HEK293 (cell line): ENCODE measurements around the gene TRAPPC1.
A peak's percentile ranks its signal among the peaks of the same experiment; 100 is the strongest.

ENCODE experiments used
- CTCF ChIA-PET: fragments of 350-600 bp; formaldehyde crosslinking; extraction: SDS; loops from one replicate; lab custom pipeline; 2021; ENCODE audit warnings: antibody characterized with exemption; lab: Yijun Ruan, JAX
- POLR2A ChIA-PET: fragments of 300-600 bp; formaldehyde crosslinking; extraction: SDS; loops from one replicate; lab custom pipeline; 2020; ENCODE audit warnings: antibody characterized with exemption, inconsistent platforms; lab: Yijun Ruan, JAX
- H3K27ac ChIP-seq: fragments of 200-500 bp; sonication (Bioruptor generic); 2 replicates; pipeline ENCODE4 v1.5.1; 2014; ENCODE audit warnings: low read depth, low read length, control low read depth, inconsistent platforms; ENCODE audit errors: extremely low read depth
- H3K36me3 ChIP-seq, 2 experiments: fragments of 200-500 bp in 1 of 2; sonication (Bioruptor generic) in 1 of 2; 1 replicate in 1 of 2; 2 replicates in 1 of 2; pipeline ENCODE4 v1.5.1; 2014 to 2017; ENCODE audit warnings: inconsistent platforms in 2 of 2, low read length in 2 of 2; ENCODE audit not compliant: control insufficient read depth in 2 of 2, insufficient read depth in 1 of 2
- H3K4me1 ChIP-seq: fragments of 200-500 bp; sonication (Bioruptor generic); 2 replicates; pipeline ENCODE4 v1.5.1; 2014; ENCODE audit warnings: mild to moderate bottlenecking, low read length, inconsistent platforms; ENCODE audit not compliant: control insufficient read depth, insufficient read depth
- H3K4me3 ChIP-seq: 2 replicates; pipeline ENCODE4 v1.5.1; 2011; ENCODE audit warnings: low read depth, mild to moderate bottlenecking, control low read depth, low read length, moderate library complexity
- H3K9me3 ChIP-seq: fragments of 200-500 bp; sonication (Bioruptor generic); 2 replicates; pipeline ENCODE4 v1.5.1; 2014; ENCODE audit warnings: low read depth, low read length, inconsistent platforms; ENCODE audit not compliant: control insufficient read depth, insufficient read depth
- SETDB1 ChIP-seq: IDR thresholded peaks from one replicate; pipeline ENCODE4 v1.6.1; 2017; ENCODE audit warnings: mild to moderate bottlenecking, low read length, moderate library complexity, mixed read lengths; ENCODE audit not compliant: insufficient read length
- TCF7L2 ChIP-seq: IDR thresholded peaks from 2 replicates; pipeline ENCODE4 v1.6.1; 2011; ENCODE audit warnings: low read depth, mild to moderate bottlenecking, inconsistent platforms, low read length, moderate library complexity, borderline replicate concordance
- TRIM28 ChIP-seq: IDR thresholded peaks from 2 replicates; pipeline ENCODE4 v1.6.1; 2011; ENCODE audit warnings: low read length, control low read depth, borderline replicate concordance
- YY2 ChIP-seq: fragments of 450-650 bp; formaldehyde crosslinking; IDR thresholded peaks from 2 replicates; pipeline ENCODE4 v1.5.1; 2016; ENCODE audit warnings: missing biosample characterization, missing genetic modification characterization
- ZBTB20 ChIP-seq: fragments of 450-650 bp; formaldehyde crosslinking; IDR thresholded peaks from 2 replicates; pipeline ENCODE4 v1.5.1; 2016; ENCODE audit warnings: missing biosample characterization, missing genetic modification characterization
- ZFHX2 ChIP-seq: fragments of 450-650 bp; formaldehyde crosslinking; conservative IDR thresholded peaks from 2 replicates; pipeline ENCODE4 v1.5.1; 2016; ENCODE audit warnings: missing biosample characterization, missing genetic modification characterization
- ZNF140 ChIP-seq: fragments of 450-650 bp; formaldehyde crosslinking; IDR thresholded peaks from 2 replicates; pipeline ENCODE4 v1.5.1; 2016; ENCODE audit warnings: missing biosample characterization, missing genetic modification characterization
- ZNF146 ChIP-seq: fragments of 450-650 bp; formaldehyde crosslinking; IDR thresholded peaks from 2 replicates; pipeline ENCODE4 v1.5.1; 2016; ENCODE audit warnings: missing biosample characterization, missing genetic modification characterization
- ZNF157 ChIP-seq: fragments of 450-650 bp; formaldehyde crosslinking; IDR thresholded peaks from 2 replicates; pipeline ENCODE4 v1.5.1; 2016; ENCODE audit warnings: missing biosample characterization, missing genetic modification characterization
- ZNF175 ChIP-seq: fragments of 450-650 bp; formaldehyde crosslinking; IDR thresholded peaks from 2 replicates; pipeline ENCODE4 v1.5.1; 2016; ENCODE audit warnings: missing biosample characterization, missing genetic modification characterization
- ZNF23 ChIP-seq: fragments of 450-650 bp; formaldehyde crosslinking; IDR thresholded peaks from 2 replicates; pipeline ENCODE4 v1.5.1; 2016; ENCODE audit warnings: missing biosample characterization, missing genetic modification characterization, borderline replicate concordance
- ZNF335 ChIP-seq: fragments of 450-650 bp; formaldehyde crosslinking; conservative IDR thresholded peaks from 2 replicates; pipeline ENCODE4 v1.5.1; 2016; ENCODE audit warnings: missing biosample characterization, missing genetic modification characterization
- ZNF350 ChIP-seq: fragments of 450-650 bp; formaldehyde crosslinking; IDR thresholded peaks from 2 replicates; pipeline ENCODE4 v1.5.0; 2017; ENCODE audit warnings: missing biosample characterization, mild to moderate bottlenecking, missing genetic modification characterization
- ZNF416 ChIP-seq: fragments of 450-650 bp; formaldehyde crosslinking; IDR thresholded peaks from 2 replicates; pipeline ENCODE4 v1.5.1; 2016; ENCODE audit warnings: missing biosample characterization, missing genetic modification characterization
- ZNF670 ChIP-seq: fragments of 450-650 bp; formaldehyde crosslinking; IDR thresholded peaks from 2 replicates; pipeline ENCODE4 v1.5.1; 2016; ENCODE audit warnings: missing biosample characterization, missing genetic modification characterization, low read depth
- ZNF792 ChIP-seq: fragments of 450-650 bp; formaldehyde crosslinking; IDR thresholded peaks from 2 replicates; pipeline ENCODE4 v1.5.1; 2016; ENCODE audit warnings: missing biosample characterization, missing genetic modification characterization
- TF ChIP-seq, protein P1 (sequence below): IDR thresholded peaks from 2 replicates; pipeline ENCODE4 v1.6.1; 2011; ENCODE audit warnings: mild to moderate bottlenecking, low read depth, low read length, borderline replicate concordance
- TF ChIP-seq, protein P2 (sequence below): fragments of 450-650 bp; formaldehyde crosslinking; IDR thresholded peaks from 2 replicates; pipeline ENCODE4 v1.5.1; 2016; ENCODE audit warnings: missing biosample characterization, missing genetic modification characterization
- TF ChIP-seq, protein P3 (sequence below): fragments of 450-650 bp; formaldehyde crosslinking; IDR thresholded peaks from 2 replicates; pipeline ENCODE4 v1.5.1; 2016; ENCODE audit warnings: missing biosample characterization, missing genetic modification characterization, borderline replicate concordance
- TF ChIP-seq, protein P4 (sequence below): fragments of 450-650 bp; formaldehyde crosslinking; conservative IDR thresholded peaks from 2 replicates; pipeline ENCODE4 v1.5.1; 2016; ENCODE audit warnings: low read depth, missing biosample characterization, missing genetic modification characterization

TRAPPC1 gene

DNA sequence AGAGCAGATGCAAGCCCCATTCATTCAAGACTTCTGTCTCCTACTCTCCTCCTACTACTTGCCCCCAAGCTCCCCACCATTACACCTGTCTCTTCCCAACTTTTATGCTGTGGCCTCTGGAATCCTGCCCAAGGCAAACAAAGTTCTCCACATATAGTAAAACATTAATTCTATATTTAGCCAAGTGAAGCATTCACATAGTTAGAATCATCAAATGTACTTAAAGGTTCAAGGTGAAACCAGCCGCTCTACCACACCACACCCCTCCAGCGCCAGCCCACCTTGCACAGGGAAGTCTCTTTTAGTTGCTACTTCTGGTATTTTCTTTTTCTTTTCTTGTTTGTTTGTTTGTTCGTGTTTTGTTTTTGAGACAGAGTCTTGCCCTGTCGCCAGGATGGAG, 45.3 kb upstream of the TRAPPC1 start:
- Histone ChIP-seq H3K4me3 (no peak overlapping the region), H3K4me1 (no peaks in the 10 kb centered on the region), H3K27ac (no peak overlapping the region), H3K36me3 (no peaks in the 10 kb centered on the region), H3K9me3 (no peaks in the 10 kb centered on the region)
- CTCF ChIA-PET, result interaction anchor here (1.2 to 2.5 kb wide), 3 partner anchors 8 to 13 kb away, joined by 3 to 14 read pairs (median 3); no protein-coding TSS in a partner anchor
- TF ChIP-seq, protein P1, sequence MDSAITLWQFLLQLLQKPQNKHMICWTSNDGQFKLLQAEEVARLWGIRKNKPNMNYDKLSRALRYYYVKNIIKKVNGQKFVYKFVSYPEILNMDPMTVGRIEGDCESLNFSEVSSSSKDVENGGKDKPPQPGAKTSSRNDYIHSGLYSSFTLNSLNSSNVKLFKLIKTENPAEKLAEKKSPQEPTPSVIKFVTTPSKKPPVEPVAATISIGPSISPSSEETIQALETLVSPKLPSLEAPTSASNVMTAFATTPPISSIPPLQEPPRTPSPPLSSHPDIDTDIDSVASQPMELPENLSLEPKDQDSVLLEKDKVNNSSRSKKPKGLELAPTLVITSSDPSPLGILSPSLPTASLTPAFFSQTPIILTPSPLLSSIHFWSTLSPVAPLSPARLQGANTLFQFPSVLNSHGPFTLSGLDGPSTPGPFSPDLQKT, result no peak
- TF ChIP-seq ZFHX2 (tag by site-specific recombination) (no peak), ZNF670 (tag by site-specific recombination) (no peak), ZNF792 (no peak), ZNF146 (tag by site-specific recombination) (no peak), ZBTB20 (tag by site-specific recombination) (no peak), YY2 (tag by site-specific recombination) (no peak), ZNF416 (tag by site-specific recombination) (no peak), ZNF157 (tag by site-specific recombination) (no peak), ZNF175 (tag by site-specific recombination) (no peak), ZNF23 (tag by site-specific recombination) (no peak)
- TF ChIP-seq, protein P2, sequence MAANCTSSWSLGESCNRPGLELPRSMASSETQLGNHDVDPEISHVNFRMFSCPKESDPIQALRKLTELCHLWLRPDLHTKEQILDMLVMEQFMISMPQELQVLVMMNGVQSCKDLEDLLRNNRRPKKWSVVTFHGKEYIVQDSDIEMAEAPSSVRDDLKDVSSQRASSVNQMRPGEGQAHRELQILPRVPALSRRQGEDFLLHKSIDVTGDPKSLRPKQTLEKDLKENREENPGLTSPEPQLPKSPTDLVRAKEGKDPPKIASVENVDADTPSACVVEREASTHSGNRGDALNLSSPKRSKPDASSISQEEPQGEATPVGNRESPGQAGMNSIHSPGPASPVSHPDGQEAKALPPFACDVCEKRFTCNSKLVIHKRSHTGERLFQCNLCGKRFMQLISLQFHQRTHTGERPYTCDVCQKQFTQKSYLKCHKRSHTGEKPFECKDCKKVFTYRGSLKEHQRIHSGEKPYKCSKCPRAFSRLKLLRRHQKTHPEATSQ (tag by site-specific recombination), result no peak
- TF ChIP-seq, protein P3, sequence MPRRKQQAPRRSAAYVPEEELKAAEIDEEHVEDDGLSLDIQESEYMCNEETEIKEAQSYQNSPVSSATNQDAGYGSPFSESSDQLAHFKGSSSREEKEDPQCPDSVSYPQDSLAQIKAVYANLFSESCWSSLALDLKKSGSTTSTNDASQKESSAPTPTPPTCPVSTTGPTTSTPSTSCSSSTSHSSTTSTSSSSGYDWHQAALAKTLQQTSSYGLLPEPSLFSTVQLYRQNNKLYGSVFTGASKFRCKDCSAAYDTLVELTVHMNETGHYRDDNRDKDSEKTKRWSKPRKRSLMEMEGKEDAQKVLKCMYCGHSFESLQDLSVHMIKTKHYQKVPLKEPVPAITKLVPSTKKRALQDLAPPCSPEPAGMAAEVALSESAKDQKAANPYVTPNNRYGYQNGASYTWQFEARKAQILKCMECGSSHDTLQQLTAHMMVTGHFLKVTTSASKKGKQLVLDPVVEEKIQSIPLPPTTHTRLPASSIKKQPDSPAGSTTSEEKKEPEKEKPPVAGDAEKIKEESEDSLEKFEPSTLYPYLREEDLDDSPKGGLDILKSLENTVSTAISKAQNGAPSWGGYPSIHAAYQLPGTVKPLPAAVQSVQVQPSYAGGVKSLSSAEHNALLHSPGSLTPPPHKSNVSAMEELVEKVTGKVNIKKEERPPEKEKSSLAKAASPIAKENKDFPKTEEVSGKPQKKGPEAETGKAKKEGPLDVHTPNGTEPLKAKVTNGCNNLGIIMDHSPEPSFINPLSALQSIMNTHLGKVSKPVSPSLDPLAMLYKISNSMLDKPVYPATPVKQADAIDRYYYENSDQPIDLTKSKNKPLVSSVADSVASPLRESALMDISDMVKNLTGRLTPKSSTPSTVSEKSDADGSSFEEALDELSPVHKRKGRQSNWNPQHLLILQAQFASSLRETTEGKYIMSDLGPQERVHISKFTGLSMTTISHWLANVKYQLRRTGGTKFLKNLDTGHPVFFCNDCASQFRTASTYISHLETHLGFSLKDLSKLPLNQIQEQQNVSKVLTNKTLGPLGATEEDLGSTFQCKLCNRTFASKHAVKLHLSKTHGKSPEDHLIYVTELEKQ (tag by site-specific recombination), result no peak
- POLR2A ChIA-PET, result no interaction called here

DNA sequence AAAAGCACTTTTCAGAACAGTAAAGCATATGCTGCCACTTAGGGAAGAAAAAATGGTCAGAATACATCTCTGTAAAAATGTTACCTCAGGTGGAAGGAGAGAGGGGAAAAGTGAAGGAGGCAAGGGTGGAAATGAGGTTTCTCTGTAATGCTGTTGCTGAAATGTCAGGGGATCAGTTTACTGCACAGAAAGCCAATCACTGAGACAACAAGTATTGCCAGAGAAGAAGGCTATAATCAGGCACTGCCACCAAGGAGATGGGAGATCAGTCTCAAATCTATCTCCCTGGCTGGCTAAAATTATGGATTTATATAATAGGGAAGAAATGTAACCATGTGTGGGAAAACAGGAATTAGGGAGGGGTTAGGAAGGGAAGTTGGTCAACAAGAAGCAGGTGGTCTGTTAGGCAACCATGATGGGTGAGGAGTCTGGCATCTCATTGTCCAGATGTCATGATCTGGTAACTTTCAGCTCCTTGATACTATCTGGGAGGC, 42.9 kb upstream of the TRAPPC1 start:
- H3K4me3 ChIP-seq, result no peak overlapping the region
- POLR2A ChIA-PET, result no interaction called here

More for the DNA sequence above, 42.9 kb upstream of the TRAPPC1 start:
- Histone ChIP-seq H3K36me3 (no peaks in the 10 kb centered on the region), H3K4me1 (no peaks in the 10 kb centered on the region), H3K27ac (no peak overlapping the region), H3K9me3 (no peaks in the 10 kb centered on the region)
- CTCF ChIA-PET, result interaction anchor here (0.6 to 2.5 kb wide), 3 partner anchors 15 to 1493 kb away, joined by 3 to 14 read pairs (median 6); no protein-coding TSS in a partner anchor
- TF ChIP-seq, protein P4, sequence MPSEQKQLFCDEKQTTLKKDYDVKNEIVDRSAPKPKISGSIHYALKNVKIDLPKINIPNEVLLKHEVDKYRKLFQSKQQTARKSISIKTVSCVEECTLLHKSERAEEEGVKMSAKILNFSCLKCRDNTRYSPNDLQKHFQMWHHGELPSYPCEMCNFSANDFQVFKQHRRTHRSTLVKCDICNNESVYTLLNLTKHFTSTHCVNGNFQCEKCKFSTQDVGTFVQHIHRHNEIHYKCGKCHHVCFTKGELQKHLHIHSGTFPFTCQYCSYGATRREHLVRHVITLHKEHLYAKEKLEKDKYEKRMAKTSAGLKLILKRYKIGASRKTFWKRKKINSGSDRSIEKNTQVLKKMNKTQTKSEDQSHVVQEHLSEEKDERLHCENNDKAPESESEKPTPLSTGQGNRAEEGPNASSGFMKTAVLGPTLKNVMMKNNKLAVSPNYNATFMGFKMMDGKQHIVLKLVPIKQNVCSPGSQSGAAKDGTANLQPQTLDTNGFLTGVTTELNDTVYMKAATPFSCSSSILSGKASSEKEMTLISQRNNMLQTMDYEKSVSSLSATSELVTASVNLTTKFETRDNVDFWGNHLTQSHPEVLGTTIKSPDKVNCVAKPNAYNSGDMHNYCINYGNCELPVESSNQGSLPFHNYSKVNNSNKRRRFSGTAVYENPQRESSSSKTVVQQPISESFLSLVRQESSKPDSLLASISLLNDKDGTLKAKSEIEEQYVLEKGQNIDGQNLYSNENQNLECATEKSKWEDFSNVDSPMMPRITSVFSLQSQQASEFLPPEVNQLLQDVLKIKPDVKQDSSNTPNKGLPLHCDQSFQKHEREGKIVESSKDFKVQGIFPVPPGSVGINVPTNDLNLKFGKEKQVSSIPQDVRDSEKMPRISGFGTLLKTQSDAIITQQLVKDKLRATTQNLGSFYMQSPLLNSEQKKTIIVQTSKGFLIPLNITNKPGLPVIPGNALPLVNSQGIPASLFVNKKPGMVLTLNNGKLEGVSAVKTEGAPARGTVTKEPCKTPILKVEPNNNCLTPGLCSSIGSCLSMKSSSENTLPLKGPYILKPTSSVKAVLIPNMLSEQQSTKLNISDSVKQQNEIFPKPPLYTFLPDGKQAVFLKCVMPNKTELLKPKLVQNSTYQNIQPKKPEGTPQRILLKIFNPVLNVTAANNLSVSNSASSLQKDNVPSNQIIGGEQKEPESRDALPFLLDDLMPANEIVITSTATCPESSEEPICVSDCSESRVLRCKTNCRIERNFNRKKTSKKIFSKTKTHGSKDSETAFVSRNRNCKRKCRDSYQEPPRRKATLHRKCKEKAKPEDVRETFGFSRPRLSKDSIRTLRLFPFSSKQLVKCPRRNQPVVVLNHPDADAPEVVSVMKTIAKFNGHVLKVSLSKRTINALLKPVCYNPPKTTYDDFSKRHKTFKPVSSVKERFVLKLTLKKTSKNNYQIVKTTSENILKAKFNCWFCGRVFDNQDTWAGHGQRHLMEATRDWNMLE (tag by site-specific recombination), result no peak
- no peak for TF ChIP-seq ZNF350 (tag by site-specific recombination)
- peak; percentile 28; the same call in 1 of the 2 replicates for TF ChIP-seq TRIM28
- no peak for TF ChIP-seq ZNF140 (tag by site-specific recombination)
- no peak for TF ChIP-seq TCF7L2
- peak; percentile 95 for TF ChIP-seq SETDB1
- TF ChIP-seq ZNF335 (tag by site-specific recombination), result no peak
- TF ChIP-seq, all 188 proteins: peak for 2
